Smooth muscle cell of the brain vasculature (primary cell): ENCODE measurements around the gene GPR157.
"Not testable (repeated sequence)": the region's sequence is repeated elsewhere in the genome, so short reads cannot be mapped to it uniquely, and the experiment has no call there.

Source experiments
- DNase-seq: peaks from one replicate; pipeline ENCODE4 v3.0.0-alpha.2; 2012; ENCODE audit warnings: low read depth, low spot score

The GPR157 gene

DNA sequence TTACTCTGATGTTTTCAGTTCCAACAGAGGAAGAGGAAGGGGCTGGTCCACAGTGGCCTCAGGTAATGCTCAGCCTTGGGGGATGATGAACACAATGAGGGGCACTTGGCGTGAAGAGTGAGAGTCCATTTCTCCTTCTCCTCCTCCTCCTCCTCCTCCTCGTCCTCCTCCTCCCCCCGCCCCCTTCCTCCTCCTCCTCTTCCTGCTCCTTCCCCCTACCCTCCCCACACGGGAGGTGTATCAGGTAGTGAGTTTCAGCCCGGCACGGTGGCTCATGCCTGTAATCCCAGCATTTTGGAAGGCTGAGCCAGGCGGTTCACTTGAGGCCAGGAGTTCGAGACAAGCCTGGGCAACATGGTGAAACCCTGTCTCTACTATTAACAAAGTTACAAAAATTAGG is 17.3 kb upstream of the GPR157 start:
- DNase-seq = no peak

DNA sequence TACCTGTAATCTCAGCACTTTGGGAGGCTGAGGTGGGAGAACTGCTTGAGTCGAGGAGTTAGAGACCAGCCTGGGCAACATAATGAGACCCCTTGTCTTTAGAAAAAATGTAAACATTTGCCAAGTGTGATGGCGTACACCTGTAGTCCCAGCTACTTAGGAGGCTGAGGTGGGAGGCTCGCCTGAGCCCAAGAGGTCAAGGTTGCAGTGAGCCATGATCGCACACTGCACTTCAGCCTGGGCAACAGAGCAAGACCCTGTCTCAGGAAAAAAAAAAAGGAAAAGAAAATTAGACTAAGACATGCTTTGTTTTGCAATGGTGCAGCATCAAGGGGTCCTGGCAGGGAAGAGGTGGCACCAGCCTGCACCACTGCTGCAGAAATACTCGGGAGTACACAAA is 16.8 kb upstream of the GPR157 start:
- DNase-seq = no peak

DNA sequence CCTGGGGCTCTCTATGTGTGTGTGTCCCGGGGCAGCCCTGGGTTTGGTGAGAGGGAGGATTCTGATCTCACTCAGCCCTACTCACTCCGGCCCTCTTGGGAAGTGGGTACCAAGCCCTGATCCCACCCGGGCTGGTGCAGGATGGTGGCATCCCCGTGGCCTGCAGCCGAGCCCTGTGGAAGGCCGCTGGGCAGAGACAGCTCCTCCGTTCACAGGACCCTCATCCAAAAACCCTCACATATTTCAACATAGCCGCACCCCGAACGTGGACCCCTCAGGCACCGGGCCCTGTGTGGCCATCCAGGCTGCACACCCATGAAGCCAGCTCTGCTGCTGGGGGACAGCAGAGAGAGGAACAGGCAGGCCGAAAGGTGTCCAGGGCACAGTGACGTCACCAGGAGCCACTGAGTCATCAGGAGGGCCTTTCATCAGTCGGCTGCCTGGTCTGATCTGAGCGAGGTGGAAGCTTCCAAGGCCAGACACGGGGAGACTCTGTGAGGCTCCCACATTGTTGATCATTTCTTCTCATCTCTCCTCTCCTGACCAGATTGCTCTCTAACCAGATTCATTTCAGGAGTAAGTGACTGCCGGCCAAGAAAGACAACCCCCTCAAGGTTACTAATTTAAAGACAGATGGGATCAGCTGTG is 16.2 kb upstream of the GPR157 start:
- no peak for DNase-seq

DNA sequence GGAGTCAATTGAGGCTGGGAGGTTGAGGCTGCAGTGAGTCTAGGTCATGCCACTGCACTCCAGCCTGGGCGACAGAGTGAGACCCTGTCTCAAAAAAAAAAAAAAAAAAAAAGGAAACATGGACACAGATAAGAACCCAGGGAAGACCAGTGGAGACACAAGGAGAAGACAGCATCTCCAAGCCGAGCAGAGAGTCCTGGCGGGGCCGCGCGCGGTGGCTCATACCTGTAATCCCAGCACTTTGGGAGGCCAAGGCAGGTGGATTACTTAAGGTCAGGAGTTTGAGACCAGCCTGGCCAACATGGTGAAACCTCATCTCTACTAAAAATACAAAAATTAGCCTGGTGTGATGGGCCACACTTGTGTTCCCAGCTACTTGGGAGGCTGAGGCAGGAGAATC is 15.6 kb upstream of the GPR157 start:
- DNase-seq = not testable (repeated sequence)

DNA sequence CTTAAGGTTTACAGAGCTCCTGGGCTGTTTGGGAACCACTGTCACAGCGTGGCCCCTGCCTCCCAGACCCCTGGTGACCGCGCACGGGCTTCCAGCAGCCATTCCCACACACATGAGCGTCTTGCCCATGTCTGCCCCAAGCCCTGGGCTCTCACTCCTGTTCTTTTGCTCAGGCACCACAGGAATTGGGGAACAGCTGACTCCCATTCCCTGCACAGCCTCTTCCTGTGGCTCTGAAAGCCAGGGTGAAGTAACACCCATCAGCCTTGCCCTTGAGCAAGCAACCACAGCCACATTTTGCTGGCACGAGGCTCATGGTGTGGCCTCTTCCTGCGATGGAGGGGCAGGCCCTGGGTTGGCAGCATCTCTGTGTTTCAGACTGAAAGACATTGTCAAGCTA is 14.3 kb upstream of the GPR157 start:
- DNase-seq = no peak

DNA sequence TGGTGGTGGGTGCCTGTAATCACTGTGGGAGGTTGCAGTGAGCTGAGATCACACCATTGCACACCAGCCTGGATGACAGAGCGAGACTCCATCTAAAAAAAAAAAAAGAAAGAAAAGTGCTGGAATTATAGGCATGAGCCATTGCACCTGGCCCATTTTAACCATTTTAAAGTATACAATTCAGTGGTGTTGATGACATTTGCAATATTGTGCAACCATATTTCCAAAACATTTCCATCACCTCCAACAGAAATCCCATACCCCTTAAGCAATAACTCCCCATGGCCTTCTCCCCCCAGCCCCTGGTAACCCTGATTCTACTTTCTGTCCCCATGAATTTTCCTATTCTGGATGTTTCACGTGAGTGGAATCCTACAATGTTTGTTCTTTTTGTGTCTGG is 11.0 kb upstream of the GPR157 start:
- no peak for DNase-seq

DNA sequence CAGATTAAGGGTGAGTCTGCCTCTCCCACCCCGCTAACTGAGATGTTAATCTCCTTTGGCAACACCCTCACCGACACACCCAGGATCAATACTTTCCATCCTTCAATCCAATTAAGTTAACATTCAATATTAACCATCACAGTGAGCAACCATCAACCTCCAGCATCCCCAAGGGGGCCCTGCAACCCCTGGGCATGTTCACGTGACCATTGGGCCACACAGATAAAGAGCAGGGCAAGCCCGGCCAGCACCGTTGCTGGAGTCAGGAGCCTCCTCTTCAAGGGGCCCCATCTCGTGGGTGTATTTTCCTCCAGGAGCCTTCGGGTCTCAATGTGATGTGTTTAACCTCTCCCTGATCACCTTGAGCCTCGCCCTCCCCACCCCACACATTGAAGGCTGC is 8.0 kb upstream of the GPR157 start:
- DNase-seq = no peak

DNA sequence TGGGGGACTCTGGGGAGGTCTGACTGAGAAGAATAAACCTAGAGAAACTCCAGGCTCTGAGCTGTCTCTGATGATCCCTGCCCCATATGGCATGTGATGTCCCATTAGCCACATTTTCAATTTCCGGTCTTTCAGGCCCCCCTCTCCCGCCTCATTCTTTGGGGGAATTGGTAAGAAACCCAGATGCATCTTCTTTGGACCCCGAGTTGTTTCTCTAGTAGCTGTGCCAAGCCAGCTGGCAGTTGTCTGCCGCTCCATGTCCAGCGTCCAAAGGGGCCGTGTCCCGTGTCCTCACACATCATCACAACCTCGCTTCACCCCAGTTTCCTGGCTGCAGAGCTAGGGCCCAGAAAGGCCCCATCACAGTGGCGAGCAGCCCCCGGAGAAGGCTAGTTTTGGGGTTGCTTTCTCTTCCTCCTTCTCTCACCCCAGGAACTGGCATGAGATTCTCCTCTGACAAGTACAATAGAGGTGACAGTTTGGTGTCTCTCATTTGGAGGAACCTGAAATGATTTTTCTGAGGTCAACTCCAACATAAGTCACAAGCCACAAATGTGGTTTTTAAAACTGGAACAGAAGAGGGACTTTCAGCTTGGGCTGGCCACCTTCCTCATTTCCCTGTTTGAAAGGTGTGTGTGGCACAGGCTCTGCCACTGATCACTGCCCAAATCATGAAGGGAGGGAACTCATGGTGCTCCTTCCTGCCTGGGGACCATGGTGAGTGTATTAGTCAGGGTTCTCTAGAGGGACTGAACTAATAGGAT is 6.4 kb upstream of the GPR157 start:
- no peak for DNase-seq

DNA sequence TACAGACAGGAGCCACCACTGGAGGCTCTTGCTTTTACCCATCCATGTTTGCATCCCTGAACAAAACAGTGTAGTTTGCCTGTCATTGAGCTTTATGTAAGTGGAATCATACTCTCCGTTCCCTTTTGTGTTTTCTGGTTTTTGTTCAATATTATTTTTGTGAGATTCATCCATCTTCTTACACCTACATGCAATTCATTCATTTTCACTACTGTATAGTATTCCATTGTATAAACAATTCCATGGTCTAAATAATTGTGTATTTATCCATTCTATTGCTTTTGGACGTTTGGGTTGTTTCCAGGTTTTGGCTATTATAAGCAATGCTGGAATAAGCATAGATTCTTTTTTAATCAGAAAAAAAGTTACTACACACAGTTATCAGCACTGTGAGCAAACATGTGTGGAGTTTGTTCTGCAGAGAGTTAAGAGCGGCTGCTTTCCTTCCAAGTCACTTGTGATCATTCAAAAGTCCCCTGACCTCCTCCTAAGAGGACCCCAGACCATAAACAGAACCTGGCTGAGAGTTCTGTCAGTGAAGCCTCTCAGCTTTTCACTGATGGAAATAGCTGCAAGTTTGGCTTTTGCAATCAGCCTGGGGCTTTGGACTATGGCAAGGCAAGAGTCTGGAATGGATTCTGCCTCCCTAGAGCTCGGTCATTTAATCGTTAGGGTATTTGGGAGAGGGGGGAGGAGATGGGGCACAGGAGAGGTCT is 5.1 kb upstream of the GPR157 start:
- DNase-seq = no peak

DNA sequence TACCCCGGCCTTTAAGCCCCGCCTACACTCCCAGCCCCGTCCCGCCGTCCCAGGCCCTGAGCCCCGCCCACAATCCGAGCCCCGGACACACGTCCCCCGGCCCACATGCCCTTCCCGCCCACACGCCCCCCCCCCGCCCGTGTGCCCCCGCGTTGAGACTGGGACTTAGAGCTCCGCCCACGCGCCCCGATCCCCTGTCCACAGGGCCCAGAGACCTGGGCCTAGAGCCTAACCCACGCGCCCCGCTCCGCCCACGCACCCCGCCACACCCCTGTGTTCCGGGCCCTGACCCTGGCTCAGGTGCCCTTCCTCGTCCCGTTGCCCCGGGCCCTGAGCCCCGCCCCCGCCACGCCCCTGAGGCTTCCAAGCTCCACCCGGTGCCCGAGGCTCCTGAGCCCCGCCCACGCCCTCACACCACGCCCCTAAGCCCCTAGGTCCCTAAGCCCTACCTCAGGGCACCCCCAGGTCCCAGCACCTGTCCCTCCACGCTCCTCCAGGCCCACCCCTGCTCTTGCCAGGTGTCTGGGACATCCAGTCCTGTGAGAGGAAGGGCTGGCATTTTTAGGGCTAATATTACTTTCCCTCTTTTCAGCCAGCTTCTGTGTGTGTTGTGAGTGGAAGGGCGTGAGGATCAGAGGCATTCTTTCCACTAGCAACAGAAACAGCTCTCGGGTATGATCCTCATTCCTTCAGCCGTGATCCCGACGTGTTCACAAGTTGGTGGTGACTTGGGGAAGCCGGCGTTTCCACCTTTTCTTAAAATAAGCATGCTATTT is 552 bp upstream of the GPR157 start:
- no peak for DNase-seq

DNA sequence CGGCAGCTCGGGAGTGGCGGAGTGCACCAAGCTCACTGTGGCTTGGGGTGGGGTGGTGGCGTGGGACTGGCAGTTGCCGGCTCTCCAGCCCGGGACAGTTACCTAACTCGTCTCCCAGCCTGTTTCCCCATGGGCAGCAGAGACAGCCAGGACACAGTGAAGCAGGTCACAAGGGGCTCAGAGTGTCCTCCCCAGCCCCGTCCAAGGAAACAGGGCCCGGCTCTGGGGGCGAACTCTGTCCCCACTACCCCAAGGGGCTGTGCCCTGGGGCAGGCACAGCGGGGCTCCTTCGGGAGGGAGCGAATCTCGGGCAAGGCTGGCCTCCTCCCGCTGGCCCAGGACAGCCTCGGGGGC is 759 bp downstream of the GPR157 start:
- no peak for DNase-seq

DNA sequence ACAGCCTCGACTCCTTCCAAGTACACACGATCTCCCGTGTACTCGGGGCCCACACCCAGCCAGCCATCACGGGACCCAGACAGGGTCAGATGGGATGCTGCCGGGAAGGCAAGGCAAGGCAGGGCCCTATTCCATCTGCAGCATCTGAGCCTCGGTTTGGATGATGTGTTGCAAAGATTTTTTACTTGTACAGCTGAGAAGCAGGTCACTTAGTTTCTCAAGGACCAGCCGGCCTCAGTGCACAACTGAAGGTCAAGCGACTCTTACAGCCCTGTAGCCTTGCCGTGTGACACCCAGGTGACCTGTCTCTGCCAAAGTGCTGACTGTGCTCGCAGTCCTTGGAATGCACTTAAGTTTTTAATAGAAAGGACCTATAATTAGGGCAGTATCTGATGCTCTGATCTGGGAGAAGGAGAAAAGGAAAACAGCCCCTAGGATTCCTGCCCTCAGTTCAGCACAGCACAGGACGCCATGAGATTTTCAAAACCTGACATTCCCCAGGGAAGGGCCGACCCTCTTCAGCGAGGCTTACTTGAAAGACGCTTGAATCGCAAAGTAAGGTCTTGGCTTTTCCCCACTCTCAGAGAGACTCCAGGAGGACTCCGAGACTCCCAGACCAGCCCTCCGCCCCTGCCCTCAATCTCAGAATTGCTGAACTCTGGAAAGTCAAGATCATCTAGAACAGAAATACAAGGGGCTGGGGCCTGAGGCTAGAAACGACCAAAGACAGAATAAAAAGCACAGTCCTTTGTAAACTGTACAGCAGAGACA is 1.3 kb downstream of the GPR157 start:
- DNase-seq = no peak

DNA sequence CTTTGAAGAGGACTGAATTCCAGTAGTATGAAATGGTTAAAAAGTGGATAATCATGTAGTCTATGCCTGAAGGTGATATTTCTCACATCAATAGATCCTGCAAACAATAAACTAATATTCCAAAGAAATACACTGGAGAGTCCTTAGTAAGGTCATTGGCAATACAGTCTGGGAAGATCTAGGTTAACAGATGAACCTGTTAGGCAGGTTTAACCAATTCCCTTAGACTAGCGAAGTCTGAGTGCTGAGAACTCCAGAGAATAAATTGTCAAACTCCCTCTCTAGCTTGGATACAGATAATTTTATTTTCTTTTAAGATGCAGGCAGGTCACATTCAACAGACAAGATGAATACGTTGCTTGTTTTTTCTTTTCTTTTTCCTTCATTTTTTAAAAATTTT is 2.4 kb downstream of the GPR157 start:
- no peak for DNase-seq

DNA sequence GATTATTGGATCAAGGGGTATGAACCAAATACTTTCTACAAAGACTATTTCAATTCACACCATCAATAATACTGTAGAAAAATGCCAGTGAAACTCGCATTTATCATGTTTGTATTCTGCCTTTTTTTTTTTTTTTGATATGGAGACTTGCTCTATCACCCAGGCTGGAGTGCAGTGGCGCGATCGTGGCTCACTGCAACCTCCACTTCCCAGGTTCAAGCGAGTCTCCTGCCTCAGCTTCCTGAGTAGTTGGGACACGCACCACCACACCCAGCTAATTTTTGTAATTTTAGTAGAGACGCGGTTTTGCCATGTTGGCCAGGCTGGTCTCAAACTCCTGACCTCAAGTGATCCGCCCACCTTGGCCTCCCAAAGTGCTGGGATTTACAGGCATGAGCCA is 3.1 kb downstream of the GPR157 start:
- not testable (repeated sequence) for DNase-seq

DNA sequence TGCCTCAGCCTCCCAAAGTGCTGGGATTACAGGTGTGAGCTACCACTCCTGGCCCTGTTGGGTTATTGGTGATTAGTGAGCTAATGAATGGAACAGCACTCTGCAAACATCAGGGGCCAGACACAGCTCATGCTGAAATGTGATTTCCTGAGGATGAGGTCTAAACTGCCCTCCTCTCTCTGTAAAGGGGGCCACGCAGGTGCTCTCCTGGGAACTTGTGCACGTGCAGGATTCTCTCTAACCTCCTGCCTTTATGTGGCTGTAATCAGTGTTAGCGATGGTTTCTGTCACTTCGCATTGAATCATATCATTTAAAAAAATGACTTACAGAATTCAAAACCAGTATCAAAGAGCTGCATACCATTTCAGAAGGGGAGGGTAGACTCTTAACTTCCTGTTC is 3.6 kb downstream of the GPR157 start:
- DNase-seq = no peak

DNA sequence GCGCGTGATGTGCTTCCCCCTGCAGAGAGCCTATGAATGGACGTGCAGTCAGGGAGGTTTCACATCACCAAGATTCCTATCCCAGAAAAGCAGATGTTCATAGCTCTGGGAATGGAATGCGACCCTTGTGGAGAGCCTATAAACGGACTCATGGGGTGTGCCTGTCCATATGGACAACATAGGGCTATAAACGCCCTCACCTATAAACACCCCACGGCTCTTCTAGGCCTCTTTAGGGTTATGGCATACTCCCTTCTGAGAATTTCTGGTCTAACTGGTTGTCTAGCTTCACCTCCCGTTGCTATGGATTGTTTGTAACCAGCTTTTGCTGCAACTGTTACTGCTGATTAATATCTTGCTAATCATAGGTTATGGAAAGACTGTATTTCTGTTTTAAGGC is 4.5 kb downstream of the GPR157 start:
- not testable (repeated sequence) for DNase-seq

DNA sequence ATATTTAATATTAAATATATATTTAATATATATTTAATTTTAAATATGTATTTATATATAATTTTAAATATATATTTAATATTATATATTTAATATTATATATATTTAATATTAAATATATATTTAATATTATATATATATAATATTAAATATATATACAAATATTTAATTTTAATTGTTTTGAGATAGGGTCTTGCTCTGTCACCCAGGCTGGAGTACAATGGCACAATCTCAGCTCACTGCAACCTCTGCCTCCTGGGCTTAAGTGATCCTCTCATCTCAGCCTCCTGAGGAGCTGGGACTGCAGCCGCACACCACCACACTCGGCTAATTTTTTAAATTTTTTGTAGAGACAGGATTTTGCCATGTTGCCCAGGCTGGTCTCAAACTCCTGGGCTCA is 5.2 kb downstream of the GPR157 start:
- not testable (repeated sequence) for DNase-seq

DNA sequence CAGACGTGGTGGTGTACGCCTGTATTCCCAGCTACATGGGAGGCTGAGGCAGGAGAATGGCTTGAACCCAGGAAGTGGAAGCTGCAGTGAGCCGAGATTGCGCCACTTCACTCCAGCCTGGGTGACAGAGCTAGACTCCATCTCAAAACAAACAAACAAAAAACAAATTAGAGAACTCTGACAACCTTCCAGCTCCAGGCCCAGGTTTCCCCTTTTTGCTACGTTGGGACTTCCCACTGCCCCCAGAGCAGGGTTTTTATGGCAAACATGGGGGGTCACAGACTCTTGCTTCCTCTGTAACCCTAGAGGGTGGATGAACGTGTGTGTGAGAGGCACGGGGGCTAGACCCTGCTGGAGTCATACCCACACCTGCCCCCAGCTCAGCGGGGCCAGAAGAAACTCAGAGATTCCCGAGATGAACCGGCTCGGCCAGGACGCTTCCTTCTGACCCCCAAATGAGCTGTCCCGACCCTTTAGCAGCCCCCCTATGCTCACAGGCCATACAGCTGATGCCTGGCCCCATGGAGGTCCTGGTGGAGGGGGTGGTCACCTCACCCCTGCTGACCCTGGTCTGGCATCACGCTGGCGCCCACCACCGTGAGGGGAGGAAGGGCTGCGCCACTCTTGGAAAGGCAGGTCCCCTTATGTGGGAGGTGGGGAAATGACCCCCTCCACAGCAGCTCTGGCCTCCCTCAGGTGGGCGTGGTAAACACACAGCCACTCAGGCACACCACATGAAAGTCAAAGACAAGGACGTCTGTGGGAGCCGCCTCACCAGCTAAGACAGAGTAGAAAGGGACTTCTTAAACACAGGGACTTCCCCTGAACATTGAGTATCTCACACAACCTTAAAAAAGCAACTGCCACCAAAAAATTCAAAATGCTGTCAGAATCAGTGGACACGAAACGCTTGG is 7.1 kb downstream of the GPR157 start:
- DNase-seq = no peak

DNA sequence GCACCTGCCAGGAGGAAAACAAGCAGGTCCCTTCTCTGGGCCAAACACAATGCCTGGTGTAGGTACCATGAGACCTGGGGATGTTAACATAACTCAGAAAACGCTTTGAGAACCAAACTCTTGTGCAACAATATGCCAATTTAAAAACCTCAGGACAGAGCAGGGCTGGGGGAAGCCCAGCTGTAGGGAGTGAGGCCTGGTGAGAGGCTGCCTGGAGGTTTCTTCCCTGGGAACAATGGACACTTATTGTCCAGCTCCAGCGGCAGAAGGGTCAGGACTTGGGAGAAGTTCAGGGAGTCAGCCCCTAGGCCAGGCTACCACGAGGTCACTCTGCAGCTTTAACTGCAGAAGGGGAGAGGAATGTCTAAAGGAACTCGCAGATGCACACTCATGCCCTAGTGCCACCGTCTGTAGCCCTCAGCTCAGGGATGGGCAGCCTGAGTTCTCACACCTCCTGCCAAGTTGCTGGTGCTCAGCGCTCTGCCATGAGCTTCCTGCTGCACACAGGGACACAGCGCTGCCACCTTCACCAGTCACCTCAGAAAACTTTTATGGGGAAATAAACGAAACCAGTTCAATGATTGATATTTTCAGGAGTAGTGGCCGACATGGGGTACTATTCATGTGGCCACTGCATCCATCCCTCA is 8.5 kb downstream of the GPR157 start:
- DNase-seq = no peak

DNA sequence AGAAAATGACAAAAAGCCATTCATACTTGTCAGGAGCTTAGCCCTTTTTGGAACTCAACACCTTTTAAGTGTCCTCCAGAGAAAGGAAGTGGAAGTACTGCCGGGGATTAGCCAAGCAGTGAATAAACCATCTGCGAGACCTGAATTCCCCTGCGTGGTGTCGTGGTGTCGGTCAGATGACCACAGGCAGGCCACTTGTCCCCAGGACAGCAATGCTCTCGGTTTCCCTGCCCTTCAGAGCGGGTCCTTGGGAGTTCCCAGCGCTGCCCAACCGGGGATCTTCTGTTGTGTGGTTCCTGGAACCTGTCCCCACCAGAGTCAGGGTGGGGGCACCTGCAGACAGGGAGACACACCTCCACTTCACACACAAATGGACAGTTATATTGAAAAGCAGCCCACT is 9.2 kb downstream of the GPR157 start:
- no peak for DNase-seq
